ENCODE measurements around the gene MYOCD.

DNA sequence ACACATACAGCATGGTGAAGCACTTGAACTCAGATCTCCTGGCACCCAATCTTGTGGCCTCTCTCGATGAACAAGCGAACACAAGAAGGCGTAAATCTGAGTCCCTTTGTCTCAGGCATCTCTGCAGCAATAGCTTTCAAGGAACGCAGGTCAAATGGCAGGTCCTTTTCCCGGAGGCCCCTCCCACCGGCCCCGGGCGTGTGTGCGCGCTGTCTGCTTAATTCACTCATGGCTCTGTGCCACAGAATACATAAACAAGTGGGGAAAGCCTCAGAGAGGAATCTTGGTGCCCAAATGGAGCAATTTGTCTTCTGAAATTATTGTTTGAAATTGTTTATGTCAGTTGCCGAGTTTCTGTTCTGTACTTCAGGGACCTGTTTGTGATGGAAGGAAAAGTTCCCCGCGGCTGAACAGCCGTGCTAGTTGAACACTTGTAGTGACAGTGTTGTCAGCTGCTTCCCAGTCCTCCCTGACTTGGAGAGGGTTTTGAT lies 14.8 kb downstream of the MYOCD start:
- TF ChIP-seq EZH2phosphoT487 (IDR thresholded peaks at IDR 0.05; ENCODE audit: insufficient read depth, low read depth), result no peak
- TF ChIP-seq EZH2 (IDR thresholded peaks at IDR 0.05; ENCODE audit: insufficient read depth, poor library complexity, severe bottlenecking), result no peak
